Activated CD8-positive, alpha-beta memory T cell treated with anti-CD3 and anti-CD28 coated beads, Interleukin-2, amount 50 U/mL, for 4 hours (primary cell): ENCODE data around the gene PHETA1.
"Not testable (repeated sequence)": the region's sequence is repeated elsewhere in the genome, so short reads cannot be mapped to it uniquely, and the experiment has no call there.

ENCODE experiments used
- DNase-seq: peaks from one replicate; pipeline ENCODE4 v3.0.0-alpha.2; 2020

PHETA1 gene

GRCh38 chr12:111347891-111348644 lies 20.8 kb downstream of the PHETA1 start:
- DNase-seq: no peak

DNA sequence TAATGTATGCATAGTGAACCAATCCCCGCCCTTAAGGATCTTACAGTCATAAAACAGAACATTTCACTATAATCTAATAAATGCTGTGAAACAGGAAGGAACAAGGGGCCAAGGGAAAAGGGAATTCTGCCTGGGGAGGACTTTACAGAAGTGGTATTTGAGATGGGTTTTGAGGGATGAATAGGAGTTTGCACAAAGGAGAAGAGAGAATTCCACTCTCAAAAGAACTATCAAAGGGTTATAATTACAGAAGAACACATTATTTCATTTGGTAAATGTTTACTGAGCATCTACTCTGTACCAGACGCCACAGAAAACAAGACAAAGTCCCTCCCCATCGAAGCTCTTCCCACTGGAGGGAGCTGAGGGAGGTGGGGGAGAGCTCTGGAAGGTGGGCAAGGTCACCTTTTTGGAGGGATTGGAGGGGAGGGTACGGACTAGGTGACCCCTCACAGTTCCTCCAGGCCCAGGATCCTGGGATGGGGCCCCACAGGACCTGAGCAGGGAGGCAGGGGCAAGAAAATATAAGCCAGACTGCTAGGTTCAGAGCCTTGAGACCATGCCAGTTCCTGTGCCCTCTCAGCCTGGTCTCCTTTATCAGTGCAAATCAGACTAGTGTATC lies 24.5 kb downstream of the PHETA1 start:
- DNase-seq: no peak

GRCh38 chr12:111343181-111343580 lies 25.7 kb downstream of the PHETA1 start:
- DNase-seq: no peak

DNA sequence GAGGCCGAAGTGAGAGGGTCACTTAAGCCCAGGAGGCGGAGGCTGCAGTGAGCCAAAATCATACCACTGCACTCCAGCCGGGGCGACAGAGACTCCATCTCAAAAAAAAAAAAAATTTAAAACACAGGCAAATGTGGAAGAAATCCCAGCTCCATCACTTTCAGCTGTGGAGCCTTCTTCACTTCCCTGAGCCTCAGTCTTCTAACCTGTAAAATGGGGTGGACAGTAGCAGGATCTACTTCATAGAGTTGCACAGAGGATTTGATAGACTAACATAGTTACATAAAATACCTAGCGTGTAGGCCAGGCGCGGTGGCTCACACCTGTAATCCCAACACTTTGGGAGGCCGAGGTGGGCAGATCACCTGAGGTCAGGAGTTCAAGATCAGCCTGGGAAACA lies 26.5 kb downstream of the PHETA1 start:
- no peak for DNase-seq

DNA sequence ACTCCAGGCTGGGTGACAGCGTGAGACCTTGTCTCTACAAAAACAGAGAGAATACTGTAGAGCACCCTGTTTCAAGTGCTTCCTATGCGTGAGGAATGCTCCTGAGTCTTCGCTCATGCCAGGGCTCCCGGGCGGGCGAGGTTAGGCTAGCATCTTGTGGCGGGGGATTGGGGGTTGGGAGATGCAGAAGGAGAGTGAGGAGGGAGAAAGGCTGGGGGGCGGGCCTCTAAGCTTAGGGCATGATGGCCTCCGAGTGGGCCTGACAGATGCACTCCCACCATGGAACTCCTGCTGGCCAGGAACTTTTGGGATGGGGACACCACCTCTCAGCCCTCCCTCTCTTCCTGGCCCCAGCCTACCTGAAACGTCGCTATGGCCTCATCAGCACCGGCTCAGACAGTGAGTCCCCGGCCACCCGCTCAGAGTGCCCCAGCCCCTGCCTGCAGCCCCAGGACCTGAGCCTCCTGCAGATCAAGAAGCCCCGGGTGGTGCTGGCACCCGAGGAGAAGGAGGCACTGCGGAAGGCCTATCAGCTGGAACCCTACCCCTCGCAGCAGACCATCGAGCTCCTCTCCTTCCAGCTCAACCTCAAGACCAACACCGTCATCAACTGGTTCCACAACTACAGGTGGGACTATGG lies 27.3 kb downstream of the PHETA1 start:
- no peak for DNase-seq

GRCh38 chr12:111340680-111341079 lies 28.2 kb downstream of the PHETA1 start:
- not testable (repeated sequence) for DNase-seq

- no peak for DNase-seq
Measured at GRCh38 chr12:111340231-111340630, 28.7 kb downstream of the PHETA1 start.

DNA sequence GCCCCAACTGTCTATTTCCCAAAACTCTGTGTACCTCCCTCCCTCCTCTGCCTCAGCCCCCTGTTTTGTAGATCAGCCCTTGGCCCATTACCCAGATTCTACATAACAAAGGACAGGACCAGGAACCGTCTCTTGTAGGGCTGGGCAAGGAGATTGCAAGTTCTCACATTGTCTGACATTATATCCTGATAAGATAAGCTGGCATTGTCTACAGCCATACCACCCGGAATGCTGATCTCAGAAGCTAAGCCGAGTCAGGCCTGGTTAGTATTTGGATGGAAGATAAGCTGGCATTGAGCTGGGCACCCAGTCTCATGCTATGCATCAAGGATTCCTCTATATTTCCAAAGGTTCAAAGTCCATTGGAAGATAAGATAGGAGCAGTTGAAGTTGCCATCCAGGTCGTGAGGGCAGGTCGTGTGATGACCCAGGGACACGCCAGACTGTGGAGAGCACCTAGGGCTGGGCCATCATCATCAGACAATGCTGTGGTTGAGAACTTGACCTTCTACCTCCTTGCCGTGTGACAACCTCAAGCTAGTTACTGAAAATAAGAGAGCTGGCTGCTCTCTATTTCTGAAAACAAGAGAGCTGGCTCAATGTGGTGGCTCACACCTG lies 29.5 kb downstream of the PHETA1 start:
- no peak for DNase-seq

DNA sequence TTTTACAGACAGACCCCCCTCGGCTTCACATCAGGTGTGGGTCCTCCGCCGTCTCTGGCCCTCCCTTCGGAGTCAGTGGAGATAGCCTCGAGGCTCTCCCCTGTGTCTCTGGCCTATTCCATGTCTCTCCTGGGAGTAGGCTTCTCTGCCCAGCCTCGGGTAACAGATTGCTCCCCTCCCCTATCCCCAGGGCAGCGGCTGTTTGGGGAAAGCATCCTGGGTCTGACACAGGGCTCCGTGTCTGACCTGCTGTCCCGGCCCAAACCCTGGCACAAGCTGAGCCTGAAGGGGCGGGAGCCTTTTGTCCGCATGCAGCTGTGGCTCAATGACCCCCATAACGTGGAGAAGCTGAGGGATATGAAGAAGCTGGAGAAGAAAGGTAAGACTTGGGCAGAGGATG lies 30.8 kb downstream of the PHETA1 start:
- DNase-seq: no peak

- no peak for DNase-seq
Measured at GRCh38 chr12:111337371-111337770, 31.5 kb downstream of the PHETA1 start.

- not testable (repeated sequence) for DNase-seq
Measured at GRCh38 chr12:111336411-111336810, 32.5 kb downstream of the PHETA1 start.

DNA sequence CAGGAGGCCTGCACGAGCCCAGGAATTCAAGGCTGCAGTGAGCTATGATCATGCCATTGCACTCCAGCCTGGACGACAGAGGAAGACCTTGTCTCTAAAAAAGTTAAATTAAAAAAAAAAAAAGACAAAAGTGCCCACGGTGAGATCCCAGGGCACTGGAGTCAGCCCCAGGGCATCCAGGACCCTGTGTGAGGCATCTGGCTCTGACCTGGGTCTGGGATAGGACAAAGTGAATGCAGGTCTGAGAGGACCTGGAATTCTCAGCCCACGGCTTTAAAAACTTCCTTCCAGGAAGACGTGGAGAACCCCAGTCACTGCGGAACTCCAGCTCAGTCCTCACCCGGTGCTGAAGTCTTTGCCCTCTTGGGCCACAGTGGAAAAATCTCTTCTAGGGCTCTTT lies 33.1 kb downstream of the PHETA1 start:
- DNase-seq: no peak

DNA sequence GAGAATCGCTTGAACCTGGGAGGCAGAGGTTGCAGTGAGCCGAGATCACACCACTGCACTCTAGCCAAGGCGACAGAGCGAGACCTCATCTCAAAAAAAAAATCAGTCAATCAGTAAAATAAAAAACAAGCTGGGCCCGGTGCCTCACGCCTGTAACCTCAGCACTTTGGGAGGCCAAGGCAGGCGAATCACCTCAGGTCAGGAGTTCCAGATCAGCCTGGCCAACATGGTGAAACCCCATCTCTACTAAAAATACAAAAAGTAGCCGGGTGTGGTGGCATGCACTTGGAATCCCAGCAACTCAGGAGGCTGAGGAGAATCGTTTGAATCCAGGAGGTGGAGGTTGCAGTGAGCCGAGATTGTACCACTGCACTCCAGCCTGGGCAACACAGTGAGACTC lies 33.6 kb downstream of the PHETA1 start:
- not testable (repeated sequence) for DNase-seq

- no peak for DNase-seq
Measured at GRCh38 chr12:111334393-111334915, 34.4 kb downstream of the PHETA1 start.

GRCh38 chr12:111330800-111331752 lies 37.8 kb downstream of the PHETA1 start:
- no peak for DNase-seq

DNA sequence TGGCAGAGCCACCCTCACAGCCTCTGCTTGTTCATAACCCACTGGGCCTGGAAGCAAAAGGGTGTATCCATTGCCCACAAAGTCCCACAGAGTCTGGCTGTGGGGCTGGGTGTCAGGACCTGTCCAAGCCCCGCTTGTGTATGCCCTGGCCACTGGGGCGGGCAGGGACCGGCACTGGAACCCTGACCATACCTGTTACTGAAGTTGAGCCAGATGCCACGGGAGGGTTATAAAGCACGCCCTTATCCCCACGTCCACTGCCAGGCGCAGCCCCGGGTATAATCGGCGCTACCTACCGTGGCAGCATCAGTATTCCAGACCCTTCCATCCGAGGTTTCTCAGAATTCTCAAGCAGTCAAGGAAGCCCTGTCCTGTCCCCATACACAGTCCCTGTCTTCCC lies 40.8 kb downstream of the PHETA1 start:
- DNase-seq: no peak

- DNase-seq: no peak
Measured at GRCh38 chr12:111327474-111327873, 41.4 kb downstream of the PHETA1 start.

DNA sequence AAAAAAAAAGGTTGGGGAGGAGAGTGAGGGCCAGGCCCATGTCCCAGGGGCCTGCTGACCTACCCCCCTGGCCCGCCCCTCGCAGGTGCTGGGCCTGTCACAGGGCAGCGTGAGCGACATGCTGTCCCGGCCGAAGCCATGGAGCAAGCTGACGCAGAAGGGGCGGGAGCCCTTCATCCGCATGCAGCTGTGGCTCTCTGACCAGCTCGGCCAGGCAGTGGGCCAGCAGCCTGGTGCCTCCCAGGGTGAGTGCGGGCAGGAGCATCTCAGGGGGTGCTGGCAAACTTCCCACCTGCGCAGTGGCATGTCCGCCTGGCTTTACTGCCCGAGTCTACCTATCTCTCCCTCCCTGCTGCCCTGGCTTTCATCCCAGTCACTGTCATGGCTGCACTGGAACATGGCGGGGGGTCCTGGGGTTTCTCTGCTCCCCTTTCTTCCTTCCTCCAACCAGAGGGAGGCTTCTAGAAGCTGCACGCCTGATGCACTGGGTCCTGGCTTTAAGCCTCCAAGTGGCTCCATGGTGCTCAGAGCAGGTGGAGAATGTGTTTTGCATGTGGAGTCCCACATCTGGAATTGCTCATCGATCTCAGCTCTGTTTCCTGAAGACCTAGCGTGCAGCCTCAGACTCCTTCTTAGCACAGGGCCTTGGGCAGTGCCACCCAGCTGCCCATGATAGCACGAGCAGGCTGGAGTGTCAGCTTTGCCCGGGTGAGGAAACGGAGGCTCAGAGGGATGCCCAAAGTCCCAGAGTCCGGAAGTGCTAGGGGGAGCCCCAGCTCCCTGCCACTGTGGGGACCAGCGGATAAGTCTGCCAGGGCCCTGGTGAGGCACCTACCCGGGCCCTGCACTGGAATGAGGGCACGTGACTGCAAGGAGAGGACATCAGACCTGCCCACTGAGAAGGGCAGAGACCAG lies 46.3 kb downstream of the PHETA1 start:
- no peak for DNase-seq

GRCh38 chr12:111321317-111321716 lies 47.6 kb downstream of the PHETA1 start:
- no peak for DNase-seq

- DNase-seq: no peak
Measured at GRCh38 chr12:111320258-111321050, 48.4 kb downstream of the PHETA1 start.
